ENCODE results near the gene SMAD2.

SMAD2 gene

DNA sequence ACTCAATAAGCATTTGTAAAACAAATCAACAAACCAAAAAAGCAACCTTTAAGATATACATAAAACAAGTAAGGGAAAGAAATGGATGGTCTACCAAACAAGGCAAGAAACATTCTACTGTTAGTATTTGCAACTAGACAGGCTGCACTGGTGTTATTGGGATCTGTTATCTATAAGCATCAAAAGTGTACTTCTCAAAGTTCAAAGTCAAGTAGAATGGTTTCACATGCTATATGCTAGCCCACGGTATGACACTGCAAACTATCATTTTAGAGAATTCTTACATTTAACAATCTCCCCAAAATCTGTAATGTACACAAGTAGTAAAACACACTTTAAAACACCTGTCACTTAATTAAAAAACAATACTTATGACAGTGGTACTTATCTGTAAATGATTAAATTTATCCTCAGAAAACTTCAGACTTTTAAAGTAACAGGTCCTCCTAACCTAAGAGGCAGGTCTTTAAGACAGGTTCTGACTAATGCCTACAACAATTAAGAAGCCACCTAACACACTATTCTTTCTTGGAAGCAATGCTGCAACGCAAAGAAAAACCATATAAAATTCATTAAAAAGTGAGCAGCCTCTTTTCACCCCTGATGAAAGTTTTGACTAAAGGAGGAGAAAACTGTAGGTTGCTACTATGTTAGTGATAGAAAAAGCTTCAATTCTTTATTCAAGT lies 34.8 kb downstream of the SMAD2 start:
- DNase-seq (ENCODE audit: low read depth): no peak

- DNase-seq (ENCODE audit: low read depth): no peak
These were observed 36.3 kb downstream of the SMAD2 start for GRCh38 chr18:47893939-47894699.

DNA sequence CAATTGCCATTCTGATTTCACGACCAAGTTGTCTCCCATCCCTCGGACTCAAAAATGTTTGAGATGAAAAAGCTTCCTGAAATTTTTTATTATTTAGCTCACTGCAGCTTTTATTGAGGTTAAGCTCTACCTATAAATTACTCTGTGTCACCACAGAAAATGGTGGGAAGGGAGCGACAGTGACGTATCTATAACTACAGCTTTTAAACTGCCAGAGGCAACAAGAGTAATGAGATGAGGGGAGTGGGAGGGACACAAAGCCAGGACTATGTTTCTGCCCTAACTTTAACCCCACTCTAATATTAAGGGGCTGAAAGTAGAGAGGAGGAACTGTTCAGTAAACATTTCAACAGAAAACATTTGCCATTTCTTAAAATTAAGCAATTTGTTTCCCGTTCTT lies 37.4 kb downstream of the SMAD2 start:
- no peak for DNase-seq (ENCODE audit: low read depth)

- no peak for DNase-seq (ENCODE audit: low read depth)
These were observed 42.3 kb downstream of the SMAD2 start for GRCh38 chr18:47888156-47888555.

GRCh38 chr18:47887227-47887626 lies 43.2 kb downstream of the SMAD2 start:
- no peak for DNase-seq (ENCODE audit: low read depth)

GRCh38 chr18:47883771-47884413 lies 46.6 kb downstream of the SMAD2 start:
- no peak for DNase-seq (ENCODE audit: low read depth)

DNA sequence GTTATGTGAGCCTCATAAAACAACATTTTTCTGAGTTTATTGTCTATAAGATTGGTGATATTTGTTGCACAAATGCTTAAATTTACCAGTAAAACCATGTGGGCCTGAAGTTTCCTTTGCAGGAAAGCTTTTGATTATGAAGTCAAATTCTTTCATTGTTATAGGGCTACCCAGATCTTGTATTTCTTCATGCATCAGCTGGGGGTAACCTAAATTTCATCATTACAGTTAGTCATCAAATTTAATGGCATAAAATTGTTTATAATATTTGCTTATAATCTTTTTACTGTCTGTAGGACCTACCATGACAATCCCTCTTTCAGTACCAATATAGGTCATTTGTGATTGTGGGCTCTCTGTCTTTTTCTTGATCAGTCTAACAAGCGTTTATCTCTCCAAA lies 47.8 kb downstream of the SMAD2 start:
- no peak for DNase-seq (ENCODE audit: low read depth)

- no peak for DNase-seq (ENCODE audit: low read depth)
These were observed 48.6 kb downstream of the SMAD2 start for GRCh38 chr18:47881752-47882455.

GRCh38 chr18:47881042-47881441 lies 49.4 kb downstream of the SMAD2 start:
- no peak for DNase-seq (ENCODE audit: low read depth)

DNA sequence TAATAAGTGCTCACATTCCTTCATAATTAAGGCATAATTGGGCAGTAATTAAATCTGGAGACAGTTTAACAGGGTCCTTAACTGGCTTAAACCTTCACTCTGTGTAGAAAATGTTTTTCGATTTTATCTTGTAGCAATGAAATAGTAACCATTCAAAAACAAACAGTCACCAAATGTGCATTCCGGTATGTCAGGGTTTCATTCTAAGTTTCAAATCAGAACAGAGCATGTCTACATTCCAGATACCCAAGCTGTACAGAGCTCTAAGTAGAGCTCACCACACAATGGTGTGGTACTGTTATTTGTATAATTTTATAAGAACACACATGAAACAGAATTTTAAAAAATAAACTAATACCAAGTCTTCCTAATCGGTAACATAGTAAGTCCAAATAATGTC lies 52.6 kb downstream of the SMAD2 start:
- DNase-seq (ENCODE audit: low read depth): no peak

- DNase-seq (ENCODE audit: low read depth): no peak
These were observed 53.6 kb downstream of the SMAD2 start for GRCh38 chr18:47876813-47877212.

DNA sequence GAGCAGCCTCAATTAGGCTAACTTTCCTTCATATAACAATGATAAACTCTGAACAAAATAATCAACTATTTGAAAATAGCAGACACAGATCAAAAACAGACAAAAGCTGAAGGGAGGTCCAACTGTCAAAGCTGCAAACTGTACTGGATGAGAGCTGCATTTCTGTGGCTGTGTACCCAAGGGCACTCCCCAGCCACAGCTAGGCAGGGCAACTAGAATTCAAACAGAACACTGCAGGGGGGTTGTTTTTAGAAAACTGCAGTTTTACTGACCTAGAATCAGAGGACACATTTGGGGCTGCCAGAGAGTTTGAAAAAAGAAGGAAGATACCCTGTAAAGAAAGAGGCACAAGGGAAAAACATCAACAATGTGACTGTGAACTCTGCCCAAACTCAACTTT lies 56.8 kb downstream of the SMAD2 start:
- DNase-seq (ENCODE audit: low read depth): no peak

DNA sequence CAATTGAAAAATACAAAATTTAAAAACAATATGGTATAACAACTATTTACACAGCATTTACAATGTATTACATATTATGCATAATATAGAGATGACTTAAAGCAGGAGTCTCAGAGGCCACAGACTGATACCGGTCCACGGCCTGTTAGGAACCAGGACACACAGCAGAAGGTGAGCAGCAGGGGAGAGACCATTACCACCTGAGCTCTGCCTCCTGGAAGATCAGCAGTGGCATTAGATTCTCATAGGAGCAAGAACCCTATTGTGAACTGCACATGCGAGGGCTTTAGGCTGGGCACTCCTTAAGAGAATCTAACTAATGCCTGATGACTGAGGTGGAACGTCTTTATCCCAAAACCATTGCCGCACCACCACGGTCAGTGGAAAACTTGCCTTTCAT lies 58.0 kb downstream of the SMAD2 start:
- no peak for DNase-seq (ENCODE audit: low read depth)

- DNase-seq (ENCODE audit: low read depth): no peak
These were observed 59.2 kb downstream of the SMAD2 start for GRCh38 chr18:47871288-47871687.

DNA sequence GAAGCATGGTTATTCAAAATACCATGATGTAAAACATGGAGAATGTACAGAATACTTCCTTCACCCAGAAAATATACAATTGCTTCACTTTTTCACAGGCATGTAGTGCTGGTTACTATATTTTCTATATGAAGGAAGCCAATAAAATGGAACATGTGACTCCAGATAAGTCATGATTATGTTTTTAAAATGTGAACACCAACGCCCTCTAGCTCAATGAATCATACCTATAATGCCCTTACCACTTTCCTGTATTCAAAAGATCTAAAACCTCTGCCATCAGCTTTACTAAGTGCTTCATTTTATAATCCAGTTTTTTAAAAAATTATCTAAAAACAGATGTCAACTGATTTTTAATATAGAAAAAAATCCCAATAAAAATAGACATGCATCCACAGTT lies 59.9 kb downstream of the SMAD2 start:
- DNase-seq (ENCODE audit: low read depth): no peak

GRCh38 chr18:47868744-47869143 lies 61.7 kb downstream of the SMAD2 start:
- no peak for DNase-seq (ENCODE audit: low read depth)

DNA sequence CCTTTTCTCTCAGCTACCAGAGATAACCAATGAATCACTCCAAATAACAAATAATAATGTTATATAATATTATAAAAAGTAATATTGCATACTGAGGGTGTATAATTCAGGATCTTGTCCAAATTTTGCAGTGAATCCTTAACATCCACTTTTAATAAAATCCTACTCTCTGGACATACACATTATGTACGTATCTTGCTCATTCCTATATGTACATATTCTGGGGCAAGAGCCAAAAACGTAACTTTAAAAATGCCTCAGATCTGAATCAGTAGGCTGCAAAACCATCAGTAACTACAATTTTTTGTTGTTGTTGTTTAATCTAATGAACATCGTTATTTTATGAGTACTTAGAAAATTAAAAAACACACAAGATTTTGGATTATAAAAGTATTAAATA lies 65.3 kb downstream of the SMAD2 start:
- DNase-seq (ENCODE audit: low read depth): no peak

- DNase-seq (ENCODE audit: low read depth): no peak
These were observed 67.4 kb downstream of the SMAD2 start for GRCh38 chr18:47863041-47863440.

GRCh38 chr18:47858607-47859006 lies 71.9 kb downstream of the SMAD2 start:
- no peak for DNase-seq (ENCODE audit: low read depth)

DNA sequence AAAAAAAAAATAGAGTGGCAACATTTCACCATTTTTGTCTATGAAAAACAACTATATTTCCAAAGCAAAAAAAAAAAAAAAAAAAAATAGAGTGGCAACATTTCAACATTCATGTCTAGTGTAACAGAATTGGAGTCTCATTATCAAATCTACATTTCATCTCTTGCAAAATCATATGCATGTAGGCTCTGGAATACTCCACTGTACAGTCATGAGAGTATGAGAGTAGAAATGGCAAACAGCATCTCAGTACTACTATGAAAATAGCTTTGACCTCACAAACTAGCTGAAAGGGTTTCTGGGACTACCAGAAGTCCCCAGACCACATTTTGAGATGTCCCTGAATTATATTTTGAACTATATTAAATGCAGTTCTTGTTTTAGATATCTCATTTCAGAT lies 82.8 kb downstream of the SMAD2 start:
- DNase-seq (ENCODE audit: low read depth): no peak

- no peak for DNase-seq (ENCODE audit: low read depth)
These were observed 84.0 kb downstream of the SMAD2 start for GRCh38 chr18:47846431-47846830.

GRCh38 chr18:47844828-47845498 lies 85.5 kb downstream of the SMAD2 start:
- DNase-seq (ENCODE audit: low read depth): no peak

Data from T-helper 22 cell (primary cell).